Measurements from ENCODE around the gene ABR. TPM values are rescaled to one million over a fixed set of nuclear protein-coding genes. Genes with fewer than 3 reads are reported as not detected.
"Not testable (repeated sequence)": the region's sequence is repeated elsewhere in the genome, so short reads cannot be mapped to it uniquely, and the experiment has no call there.

The ABR gene
- total RNA-seq, 1 experiment from 2014 or later = 57.4 TPM

DNA sequence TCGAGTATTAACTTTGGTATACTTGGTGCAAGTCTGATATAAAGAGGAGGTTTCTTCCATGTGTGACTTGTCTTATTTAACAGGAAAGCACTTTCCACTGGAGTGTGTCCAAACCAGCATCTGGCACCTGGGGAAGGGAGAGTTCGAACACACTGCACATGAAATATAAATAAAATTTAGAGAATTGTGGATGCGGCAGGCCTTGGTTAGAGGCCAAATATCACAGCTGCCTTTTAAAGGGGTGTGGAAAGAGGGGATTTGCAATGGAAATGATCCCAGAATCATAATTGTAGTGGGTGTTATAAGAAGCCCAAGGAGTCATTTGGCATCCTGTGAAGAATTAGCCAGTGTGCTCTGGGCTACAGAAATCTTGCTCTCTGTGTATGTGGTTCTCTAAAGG, 195.9 kb downstream of the ABR start:
- DNase-seq (ENCODE audit: low read depth) = no peak

- DNase-seq (ENCODE audit: low read depth) = no peak
Measured at GRCh38 chr17:981292-981658, 198.5 kb downstream of the ABR start.

GRCh38 chr17:980406-981291, 199.1 kb downstream of the ABR start:
- peak; percentile 87 for DNase-seq (ENCODE audit: low read depth)

GRCh38 chr17:979539-980405, 200.0 kb downstream of the ABR start, which contains the start of gene NXN:
TSS of gene NXN (minus strand) at chr17:979776.
- peak; percentile 89 for DNase-seq (ENCODE audit: low read depth)

DNA sequence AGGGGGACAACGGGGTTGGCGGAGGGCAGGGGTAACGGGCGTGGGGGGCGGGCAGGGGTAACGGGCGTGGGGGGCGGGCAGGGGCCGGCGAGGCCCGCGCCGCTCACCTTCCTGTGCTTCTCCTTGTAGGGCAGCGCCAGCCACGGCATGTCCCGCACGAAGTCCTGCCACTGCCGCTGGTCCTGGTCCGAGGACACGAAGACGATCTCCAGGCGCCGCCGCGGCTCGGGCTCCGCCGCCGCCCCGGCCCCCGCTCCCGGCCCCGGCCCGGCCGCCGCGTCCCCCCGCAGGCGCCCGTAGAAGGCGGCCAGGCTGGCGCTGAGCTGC, 200.6 kb downstream of the ABR start:
- DNase-seq (ENCODE audit: low read depth) = no peak

GRCh38 chr17:978103-979093, 201.4 kb downstream of the ABR start:
- DNase-seq (ENCODE audit: low read depth) = peak; percentile 50

DNA sequence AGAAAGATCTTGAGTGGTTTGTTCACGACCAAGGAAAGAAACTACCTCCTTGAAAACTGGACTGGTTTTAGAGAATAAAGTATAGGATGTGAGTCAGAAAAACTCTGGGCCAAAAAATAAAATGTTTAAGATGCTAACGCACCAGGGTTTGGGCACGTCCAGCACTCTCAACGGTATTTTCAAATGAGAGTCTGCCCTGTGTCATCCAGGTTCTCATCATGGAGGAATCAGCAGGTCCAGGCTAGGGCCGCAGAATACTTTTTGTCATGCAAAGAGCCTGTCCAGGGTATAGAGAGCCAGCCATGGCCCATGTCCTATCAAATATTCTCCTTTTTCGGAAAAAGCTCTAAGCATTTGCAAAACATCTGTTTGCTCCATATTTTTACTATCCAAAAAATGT, 202.6 kb downstream of the ABR start:
- DNase-seq (ENCODE audit: low read depth) = no peak

DNA sequence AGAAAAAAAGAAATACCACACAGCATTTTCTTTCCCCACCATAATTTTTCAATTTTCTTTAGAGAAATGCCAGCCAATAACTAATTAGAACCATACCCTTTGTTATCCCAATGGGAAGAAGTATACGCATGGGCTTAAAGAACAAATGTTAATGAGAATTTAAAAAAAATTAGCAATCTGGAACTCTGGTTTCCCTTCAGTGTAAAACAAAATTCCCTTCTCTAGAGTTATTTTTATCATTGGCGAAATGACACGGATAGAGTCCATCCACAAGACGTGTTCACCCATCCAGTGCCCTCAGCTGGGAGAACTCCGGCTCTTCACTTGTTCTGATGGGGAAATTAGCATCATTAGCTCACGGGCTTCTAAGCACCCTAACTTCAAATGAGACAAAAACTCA, 203.5 kb downstream of the ABR start:
- DNase-seq (ENCODE audit: low read depth) = no peak

- no peak for DNase-seq (ENCODE audit: low read depth)
Measured at GRCh38 chr17:975371-975915, 204.3 kb downstream of the ABR start.

DNA sequence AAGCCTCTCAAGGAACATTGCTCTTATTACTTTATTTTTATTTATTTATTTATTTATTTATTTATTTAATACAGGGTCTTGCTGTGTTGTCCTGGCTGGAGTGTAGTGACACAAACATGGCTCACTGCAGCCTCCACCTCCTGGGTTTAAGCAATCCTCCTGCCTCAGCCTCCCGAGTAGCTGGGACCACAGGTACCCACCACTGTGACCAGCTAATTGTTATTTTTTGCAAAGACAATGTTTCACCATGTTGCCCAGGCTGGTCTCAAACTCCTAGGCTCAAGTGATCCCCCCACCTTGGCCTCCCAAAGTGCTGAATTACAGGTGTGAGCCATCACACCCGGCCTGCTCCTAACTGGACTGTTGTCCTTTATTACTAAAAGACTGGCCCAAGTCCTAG, 205.0 kb downstream of the ABR start:
- DNase-seq (ENCODE audit: low read depth) = not testable (repeated sequence)

GRCh38 chr17:973053-973452, 206.7 kb downstream of the ABR start:
- no peak for DNase-seq (ENCODE audit: low read depth)

DNA sequence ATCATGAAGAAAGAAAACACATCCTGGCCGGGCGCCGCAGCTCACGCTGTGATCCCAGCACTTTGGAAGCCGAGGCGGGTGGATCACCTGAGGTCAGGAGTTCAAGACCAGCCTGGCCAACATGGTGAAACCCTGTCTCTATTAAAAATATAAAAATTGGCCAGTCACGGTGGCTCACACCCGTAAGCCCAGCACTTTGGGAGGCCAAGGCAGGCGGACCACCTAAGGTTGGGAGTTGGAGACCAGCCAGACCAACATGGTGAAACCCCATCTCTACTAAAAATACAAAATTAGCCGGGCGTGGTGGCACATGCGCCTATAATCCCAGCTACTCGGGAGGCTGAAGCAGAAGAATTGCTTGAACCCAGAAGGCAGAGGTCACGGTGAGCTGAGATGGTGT, 207.9 kb downstream of the ABR start:
- DNase-seq (ENCODE audit: low read depth) = not testable (repeated sequence)

DNA sequence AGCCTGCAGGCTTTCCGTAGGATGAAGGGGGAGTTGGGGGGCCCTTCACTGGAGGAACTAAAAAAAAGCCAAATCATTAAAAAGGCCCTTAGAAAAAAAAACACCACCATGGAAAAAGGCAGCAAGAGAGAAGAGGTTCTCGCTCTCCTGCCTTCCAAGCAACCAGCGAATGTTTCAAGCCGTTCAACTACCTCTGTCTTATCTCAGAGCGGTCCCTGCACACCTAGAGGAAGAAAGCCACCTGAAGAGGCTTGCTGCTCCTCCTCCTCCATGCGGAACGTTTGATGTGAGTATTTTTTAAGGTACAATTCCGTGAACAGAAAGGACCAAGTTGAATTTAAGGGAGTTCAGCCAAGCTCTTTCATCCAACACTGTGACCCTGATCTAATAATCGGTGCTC, 209.4 kb downstream of the ABR start:
- DNase-seq (ENCODE audit: low read depth) = no peak

DNA sequence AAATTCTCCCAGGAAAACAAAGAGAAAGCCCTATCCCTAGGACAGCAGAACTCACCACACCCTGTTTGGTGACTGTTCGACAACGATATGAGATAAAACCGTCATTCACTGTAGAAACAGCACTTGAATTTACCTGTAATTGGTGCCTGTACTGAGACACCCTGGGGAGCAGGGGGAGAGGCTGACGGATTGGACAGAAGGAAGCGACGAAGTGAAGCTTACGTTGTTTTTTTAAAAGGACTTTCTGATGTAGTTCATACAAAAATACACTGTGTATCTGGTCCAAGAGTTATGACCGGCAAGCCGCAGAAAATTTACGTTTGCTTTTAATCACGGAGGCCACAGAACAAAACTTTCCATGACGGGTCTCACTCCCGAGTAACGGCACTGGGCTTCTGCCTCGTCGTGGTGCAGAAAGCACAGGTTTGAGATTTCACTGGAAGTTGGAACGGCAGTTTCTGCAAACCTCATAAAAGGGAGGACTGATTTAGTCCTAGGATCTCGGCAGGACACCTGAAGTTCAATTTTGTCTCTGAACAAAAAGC, 209.9 kb downstream of the ABR start:
- DNase-seq (ENCODE audit: low read depth) = no peak

DNA sequence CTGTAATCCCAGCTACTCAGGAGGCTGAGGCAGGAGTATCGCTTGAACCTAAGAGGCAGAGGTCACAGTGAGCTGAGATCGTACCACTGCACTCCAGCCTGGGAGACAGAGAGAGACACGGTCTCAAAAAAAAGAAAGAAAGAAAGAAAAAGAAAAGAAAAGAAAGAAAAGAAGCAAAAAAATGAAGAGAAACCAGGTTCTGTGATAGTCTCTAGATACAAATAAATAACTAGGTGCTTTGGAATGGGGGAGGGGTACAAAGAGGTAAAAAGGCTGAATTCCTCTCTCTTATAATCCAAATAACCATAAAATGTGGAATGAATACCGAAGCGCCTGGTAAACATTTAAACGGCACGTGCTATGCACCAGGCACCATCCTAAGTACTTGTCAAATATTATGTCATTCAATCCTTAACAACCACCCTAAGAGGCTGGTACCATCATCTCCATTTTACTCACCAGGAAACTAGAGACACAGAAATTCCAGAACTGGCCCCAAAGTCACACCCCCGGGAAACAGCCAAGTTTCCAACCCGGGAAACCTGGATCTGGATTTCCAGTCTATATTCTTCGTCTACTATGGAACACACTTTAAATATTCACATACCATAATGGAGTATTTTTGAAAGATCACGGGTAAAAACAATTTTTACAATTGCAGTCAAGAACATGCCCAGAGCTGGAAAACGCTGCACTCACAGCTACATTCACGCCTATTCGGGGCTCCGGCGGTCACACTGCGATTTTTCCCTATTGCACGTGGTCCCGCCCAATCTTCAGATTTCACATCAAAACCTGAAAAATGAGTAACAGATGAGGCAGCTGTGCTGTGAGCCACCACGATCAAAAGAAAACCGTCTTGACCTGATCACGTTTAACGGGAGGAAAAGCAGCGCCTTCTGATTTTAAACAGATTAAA, 210.7 kb downstream of the ABR start:
- DNase-seq (ENCODE audit: low read depth) = no peak

GRCh38 chr17:967122-967521, 212.7 kb downstream of the ABR start:
- DNase-seq (ENCODE audit: low read depth) = no peak

GRCh38 chr17:965311-965989, 214.3 kb downstream of the ABR start:
- no peak for DNase-seq (ENCODE audit: low read depth)

DNA sequence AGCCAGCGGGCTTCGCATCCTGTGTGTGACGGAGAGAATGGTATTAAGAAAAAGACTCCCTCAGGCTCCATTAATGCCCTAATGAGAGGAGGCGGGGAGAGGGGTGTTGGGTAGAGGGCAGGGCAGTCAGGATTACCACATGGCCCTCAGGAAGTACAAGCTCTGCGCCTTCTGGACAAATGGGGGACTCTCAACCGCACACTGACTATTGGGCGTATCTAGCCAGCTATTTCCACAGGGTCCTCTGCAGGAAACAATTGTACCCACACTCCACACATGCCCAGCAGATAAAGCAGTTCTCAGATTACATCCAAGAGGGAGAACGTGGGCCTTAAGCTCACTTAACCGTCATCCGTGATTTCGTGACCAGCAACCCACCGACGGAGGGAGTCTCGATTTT, 214.9 kb downstream of the ABR start:
- DNase-seq (ENCODE audit: low read depth) = no peak

GRCh38 chr17:962670-963069, 217.1 kb downstream of the ABR start:
- DNase-seq (ENCODE audit: low read depth) = no peak

All from Daoy (cell line).